Measurements from ENCODE around the gene SIN3B.
A peak's percentile ranks its signal among the peaks of the same experiment; 100 is the strongest.

SIN3B gene

DNA sequence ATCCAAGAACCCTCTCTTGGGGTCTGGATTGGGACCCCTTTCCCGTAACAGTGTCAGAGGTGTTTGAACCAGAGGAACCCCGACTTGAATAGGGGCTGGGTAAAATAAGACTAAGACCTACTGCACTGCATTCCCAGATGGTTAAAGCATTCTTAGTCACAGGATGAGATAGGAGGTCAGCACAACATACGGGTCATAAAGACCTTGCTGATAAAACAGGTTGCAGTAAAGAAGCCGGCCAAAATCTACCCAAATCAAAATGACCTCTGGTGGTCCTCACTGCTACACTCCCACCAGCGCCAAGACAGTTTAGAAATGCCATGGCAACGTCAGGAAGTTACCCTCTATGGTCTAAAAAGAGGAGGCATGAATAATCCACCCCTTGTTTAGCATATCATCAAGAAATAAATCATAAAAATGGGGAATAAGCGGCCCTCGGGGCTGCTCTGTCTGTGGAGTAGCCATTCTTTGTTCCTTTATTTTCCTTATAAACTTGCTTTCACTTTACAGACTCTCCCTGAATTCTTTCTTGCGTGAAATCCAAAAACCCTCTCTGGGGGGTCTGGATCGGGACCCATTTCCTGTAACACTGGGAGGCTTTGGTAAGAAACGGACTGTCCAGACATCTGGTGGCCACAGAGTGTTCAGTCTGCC, 4.4 kb upstream of the SIN3B start:
- DNase-seq (ENCODE audit: low spot score): no peak

GRCh38 chr19:16825312-16826052, 3.7 kb upstream of the SIN3B start:
- DNase-seq (ENCODE audit: low spot score): no peak

DNA sequence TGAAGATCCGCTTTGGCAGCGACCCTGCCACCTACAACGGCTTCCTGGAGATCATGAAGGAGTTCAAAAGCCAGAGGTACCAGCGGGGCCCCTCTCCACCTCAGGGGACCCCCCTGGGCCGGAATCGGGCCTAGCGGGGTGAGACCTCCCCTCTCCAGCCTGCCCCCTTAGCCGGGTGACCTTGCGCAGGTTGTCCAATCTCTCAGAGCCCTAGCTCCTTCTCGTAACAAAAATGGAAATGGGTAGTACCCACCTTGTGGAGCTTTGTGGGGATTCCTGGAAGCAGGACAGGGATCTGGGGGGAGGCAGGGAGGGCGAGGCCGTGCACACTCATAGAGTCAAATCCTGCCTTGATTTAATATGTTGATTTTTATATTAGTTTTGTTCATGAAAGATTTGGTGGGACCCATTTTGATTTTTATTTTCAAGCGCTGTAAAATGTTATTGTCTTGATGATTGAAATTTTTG, 658 bp downstream of the SIN3B start:
- peak; percentile 41 for DNase-seq (ENCODE audit: low spot score)

DNA sequence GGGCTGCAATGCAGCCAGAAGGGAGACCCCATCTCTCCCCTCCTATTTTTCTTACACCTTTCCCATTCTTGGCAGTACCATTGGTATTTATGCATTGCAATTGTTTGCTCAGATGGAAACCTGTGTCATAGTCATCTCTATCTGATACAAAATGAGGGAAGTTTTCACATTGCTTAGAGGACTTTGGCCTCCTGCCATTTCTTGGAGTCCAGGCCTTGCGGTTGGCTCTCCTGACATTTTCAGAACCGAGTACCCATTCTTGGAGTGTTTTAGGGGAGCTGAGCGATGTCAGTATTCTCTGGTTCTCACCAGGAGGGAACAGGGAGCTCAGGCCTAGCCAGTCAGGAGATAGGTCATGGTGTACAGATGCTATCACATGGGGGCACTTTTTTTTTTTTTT, 1.5 kb downstream of the SIN3B start:
- DNase-seq (ENCODE audit: low spot score): no peak

DNA sequence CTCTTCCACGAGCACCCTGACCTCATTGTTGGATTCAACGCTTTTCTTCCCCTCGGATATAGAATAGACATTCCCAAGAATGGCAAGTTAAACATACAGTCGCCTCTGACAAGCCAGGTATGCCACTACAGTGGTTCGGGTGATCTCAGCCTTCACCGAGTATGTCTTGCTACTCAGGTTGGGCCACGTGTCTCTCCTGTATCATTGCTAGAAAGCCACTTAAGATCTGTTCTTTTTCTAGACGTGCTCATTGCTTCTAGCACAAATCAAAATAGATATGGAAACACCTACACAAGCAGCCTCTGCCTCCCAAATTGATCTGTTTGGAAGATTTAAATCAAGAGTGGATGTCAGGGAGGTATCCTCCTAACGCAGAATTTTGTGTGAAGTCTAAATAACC, 2.3 kb downstream of the SIN3B start:
- no peak for DNase-seq (ENCODE audit: low spot score)

DNA sequence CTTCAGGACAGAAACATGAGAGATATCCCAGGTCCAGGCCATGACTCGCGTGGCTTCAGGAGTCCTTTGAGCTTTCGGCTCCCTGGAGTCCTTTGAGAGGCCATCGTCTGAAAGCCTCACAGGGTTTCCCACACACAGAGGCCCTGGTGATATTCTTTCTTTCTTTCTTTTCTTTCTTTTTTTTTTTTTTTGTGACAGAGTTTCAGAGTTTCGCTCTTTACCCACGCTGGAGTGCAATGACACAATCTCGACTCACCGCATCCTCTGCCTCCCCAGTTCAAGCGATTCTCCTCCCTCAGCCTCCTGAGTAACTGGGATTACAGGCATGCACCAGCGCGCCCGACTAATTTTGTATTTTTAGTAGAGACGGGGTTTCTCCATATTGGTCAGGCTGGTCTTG, 5.5 kb downstream of the SIN3B start:
- no peak for DNase-seq (ENCODE audit: low spot score)

GRCh38 chr19:16836115-16837034, 7.2 kb downstream of the SIN3B start:
- DNase-seq (ENCODE audit: low spot score): no peak

DNA sequence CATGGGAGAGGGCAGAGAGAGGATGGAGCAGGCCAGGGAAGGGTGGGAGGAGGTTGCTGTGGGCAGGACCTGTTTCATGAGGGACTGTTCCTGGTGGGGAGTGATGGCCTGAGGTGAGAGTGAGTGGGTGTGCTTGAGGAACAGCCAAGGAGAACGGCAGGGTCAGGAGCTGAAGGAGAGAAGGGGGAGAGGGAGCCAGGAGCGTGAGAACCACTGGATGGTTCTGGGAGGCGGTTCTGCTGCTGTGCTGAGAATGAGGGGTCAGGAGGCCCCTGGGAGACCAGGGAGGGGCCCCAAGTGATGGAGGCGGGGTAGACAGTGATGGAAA, 7.8 kb downstream of the SIN3B start:
- DNase-seq (ENCODE audit: low spot score): no peak

DNA sequence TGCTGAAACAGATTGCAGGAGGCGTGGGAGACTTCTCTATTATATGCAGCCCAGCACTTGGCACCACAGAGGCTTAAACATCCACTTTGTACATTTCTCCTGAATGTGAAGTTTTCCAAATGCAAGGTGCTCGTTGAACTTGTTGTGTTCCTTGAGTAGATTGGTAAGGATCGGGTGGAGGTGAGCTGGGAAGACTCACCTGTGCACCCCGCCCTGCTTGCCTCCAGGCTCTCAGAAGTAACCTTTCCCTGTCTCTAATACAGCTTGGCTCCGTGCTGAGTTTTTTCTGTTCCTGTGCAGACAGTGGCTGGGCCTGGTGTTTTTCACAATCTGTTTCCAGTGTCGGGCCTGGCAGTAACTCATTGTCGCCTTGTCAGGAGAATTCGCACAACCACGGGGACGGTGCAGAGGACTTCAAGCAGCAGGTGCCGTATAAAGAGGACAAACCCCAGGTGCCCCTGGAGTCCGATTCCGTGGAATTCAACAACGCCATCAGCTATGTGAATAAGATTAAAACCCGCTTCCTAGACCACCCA, 12.3 kb downstream of the SIN3B start:
- no peak for DNase-seq (ENCODE audit: low spot score)

DNA sequence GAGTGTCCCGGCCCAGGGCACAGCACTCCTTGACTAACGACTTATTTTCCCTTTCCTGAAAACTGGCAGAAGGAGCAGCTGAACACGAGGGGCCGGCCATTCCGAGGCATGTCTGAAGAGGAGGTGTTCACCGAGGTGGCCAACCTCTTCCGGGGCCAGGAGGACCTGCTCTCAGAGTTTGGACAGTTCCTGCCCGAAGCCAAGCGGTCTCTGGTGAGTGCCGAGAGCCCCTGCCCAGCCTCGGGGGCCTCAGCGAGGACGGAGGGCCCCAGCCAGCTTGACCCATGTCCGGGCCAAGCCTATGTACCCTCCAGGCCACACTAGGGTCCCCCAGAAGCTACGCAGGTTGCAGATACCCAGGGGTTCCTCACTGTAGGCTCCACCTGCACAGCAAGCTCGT, 17.7 kb downstream of the SIN3B start:
- DNase-seq (ENCODE audit: low spot score): no peak

- no peak for DNase-seq (ENCODE audit: low spot score)
Observed at GRCh38 chr19:16847430-16847829, 18.2 kb downstream of the SIN3B start.

DNA sequence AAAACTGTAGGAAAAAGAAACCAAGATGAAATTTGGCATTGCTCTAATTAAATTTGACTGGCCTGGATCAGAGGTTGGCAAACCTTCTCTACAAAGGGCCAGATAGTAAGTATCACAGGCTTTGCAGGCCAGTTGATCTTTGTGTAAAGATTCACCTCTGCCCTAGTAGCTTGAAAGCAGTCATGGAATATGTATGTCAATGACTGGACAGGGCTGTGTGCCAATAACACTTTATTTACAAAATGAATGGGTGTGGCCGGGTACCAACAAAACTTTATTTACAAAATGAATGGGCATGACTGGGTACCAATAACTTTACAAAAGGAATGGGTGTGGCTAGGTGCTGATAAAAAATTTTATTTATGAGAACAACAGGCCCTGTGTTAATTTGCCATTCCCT, 20.0 kb downstream of the SIN3B start:
- no peak for DNase-seq (ENCODE audit: low spot score)

- no peak for DNase-seq (ENCODE audit: low spot score)
Observed at GRCh38 chr19:16850133-16850532, 20.9 kb downstream of the SIN3B start.

- no peak for DNase-seq (ENCODE audit: low spot score)
Observed at GRCh38 chr19:16851031-16851712, 22.0 kb downstream of the SIN3B start.

GRCh38 chr19:16853066-16853465, 23.9 kb downstream of the SIN3B start:
- no peak for DNase-seq (ENCODE audit: low spot score)

DNA sequence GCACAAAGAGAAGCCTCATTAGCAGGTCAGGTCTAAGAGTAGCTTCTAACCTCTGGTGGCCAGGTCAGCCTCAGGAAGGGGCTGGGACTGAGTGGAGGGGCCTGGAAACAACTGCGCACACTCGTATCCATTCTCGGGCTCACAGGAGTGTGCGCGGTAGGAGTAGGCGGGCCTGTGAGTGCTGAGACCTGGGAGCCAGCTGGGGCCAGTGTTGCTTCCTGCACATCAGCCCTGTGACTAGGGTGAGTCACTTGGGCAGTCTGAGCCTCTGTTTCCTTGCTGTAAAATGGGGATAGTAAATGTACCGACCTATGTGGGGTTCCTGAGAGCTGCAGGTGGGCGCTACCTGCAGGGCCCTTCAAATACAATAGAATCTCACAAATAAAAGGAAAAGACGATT, 26.9 kb downstream of the SIN3B start:
- DNase-seq (ENCODE audit: low spot score): no peak

DNA sequence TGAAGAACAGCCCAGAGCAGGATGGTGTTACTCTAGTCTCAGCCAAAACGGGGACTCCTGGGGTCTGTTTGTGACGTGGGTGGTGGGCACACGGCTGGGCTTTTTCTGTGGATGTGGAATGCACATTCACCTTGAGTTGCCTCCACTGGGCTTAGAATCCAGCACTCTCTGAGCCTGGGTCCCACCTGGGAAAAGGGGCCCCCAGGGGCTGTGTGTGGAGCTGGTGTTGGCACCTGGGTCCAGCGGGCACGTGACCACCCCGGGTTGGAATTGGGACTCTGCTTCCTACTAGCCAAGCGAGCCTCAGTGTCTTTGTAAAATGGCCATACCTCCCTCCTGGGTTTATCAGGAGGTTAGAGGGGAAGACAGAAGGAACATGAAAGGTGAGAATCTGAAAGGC, 30.4 kb downstream of the SIN3B start:
- DNase-seq (ENCODE audit: low spot score): no peak

GRCh38 chr19:16860118-16860517, 30.9 kb downstream of the SIN3B start:
- no peak for DNase-seq (ENCODE audit: low spot score)

DNA sequence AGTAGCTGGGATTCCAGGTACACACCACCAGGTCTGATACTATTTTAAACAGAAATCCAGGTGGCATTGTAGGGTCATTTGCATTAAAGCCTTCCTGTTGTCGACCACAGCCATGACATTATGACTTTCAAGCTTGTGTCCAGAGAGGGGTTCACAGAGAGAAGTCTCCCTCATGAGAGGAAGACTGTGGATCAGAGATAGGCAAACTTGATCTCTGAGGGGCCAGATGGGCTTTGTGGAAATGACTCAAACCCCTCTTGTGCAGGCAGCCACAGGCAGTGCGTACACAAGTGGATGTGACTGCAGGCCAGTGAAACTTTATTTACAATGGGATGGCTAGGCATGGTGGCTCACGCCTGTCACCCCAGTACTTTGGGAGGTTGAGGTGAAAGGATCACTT, 31.8 kb downstream of the SIN3B start:
- no peak for DNase-seq (ENCODE audit: low spot score)

- no peak for DNase-seq (ENCODE audit: low spot score)
Observed at GRCh38 chr19:16861834-16862233, 32.6 kb downstream of the SIN3B start.

DNA sequence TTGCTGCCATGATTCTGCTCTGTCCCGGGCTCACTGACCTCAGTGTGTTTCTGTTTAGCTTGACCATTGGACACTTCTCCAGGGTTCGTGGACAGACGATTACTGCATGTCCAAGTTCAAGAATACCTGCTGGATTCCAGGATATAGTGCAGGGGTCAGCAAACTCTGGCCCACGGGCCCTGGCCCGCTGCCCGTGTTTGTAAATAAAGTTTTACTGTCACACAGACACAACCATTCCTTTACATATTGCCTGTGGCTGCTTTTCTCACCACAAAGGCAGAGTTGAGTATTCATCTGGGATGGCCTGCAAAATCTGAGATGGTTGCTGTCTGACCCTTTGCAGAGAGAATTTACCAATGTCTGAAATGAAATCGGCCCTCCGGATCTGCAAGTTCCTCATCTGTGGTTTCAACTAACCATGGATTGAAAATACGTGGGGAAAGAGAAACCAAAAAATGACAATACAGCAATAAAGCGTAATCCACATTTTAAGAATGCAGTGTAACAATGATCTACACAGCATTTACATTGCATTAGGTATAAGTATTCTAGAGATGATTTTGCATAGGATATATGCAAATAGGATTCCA, 33.7 kb downstream of the SIN3B start:
- DNase-seq (ENCODE audit: low spot score): no peak

DNA sequence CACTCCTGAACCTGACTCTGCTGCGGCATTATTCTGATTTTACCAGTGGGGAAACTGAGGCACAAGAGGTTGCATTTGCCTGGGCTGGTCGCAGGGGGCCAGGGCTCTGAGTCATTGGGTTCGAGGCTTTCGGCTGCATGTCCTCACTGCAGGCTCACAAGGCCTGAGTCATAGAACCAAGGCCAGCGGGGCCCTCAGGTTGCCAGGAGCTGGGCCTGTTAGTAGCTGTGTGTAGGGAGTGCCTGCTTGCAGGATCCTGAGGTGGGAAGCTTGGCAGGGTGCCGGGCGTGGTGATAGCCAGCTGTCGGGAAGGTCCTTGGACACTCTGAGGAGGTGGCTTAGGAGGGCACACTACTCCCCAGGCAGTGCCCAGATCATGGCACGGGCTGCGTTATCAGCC, 38.0 kb downstream of the SIN3B start:
- no peak for DNase-seq (ENCODE audit: low spot score)

Data from D341Med (cell line).